GM12865 (cell line): ENCODE data around the gene BRIP1.
"Not testable (repeated sequence)": the region's sequence is repeated elsewhere in the genome, so short reads cannot be mapped to it uniquely, and the experiment has no call there.

Experiments used
- DNase-seq: peaks from one replicate; pipeline ENCODE4 v3.0.0; 2010; ENCODE audit warnings: low read depth
- H3K4me3 ChIP-seq: 2 replicates; pipeline ENCODE4 v1.5.1; 2011; ENCODE audit warnings: mild to moderate bottlenecking, low read depth, low read length, control low read depth
- CTCF ChIP-seq: IDR thresholded peaks from 2 replicates; pipeline ENCODE4 v1.5.1; 2011; ENCODE audit warnings: low read length, control low read depth, low read depth, inconsistent platforms; ENCODE audit not compliant: insufficient read depth; ENCODE audit errors: missing control alignments

The BRIP1 gene

GRCh38 chr17:61821655-61822054 is 41.7 kb downstream of the BRIP1 start:
- H3K4me3 ChIP-seq, result no peak overlapping the region
- no peak for DNase-seq
- no peak for TF ChIP-seq CTCF

- DNase-seq, result not testable (repeated sequence)
Measured at GRCh38 chr17:61819265-61819664, 44.1 kb downstream of the BRIP1 start.

GRCh38 chr17:61818225-61818624 is 45.1 kb downstream of the BRIP1 start:
- H3K4me3 ChIP-seq, result no peak overlapping the region
- no peak for TF ChIP-seq CTCF
- DNase-seq, result no peak

More at GRCh38 chr17:61819265-61819664, 44.1 kb downstream of the BRIP1 start:
- H3K4me3 ChIP-seq, result not testable (repeated sequence)

GRCh38 chr17:61817452-61817851 is 45.9 kb downstream of the BRIP1 start:
- H3K4me3 ChIP-seq, result no peak overlapping the region
- no peak for DNase-seq
- TF ChIP-seq CTCF, result no peak

- no peak overlapping the region for H3K4me3 ChIP-seq
- DNase-seq, result no peak
- no peak for TF ChIP-seq CTCF
Measured at GRCh38 chr17:61816538-61816937, 46.8 kb downstream of the BRIP1 start.

GRCh38 chr17:61815863-61816503 is 47.3 kb downstream of the BRIP1 start:
- H3K4me3 ChIP-seq, result no peak overlapping the region
- no peak for TF ChIP-seq CTCF
- DNase-seq, result no peak

GRCh38 chr17:61814485-61814884 is 48.8 kb downstream of the BRIP1 start:
- no peak overlapping the region for H3K4me3 ChIP-seq
- no peak for TF ChIP-seq CTCF
- DNase-seq, result no peak
